GM12878 (cell line): Measurements from ENCODE around the gene SRCIN1. TPM values are rescaled to one million over a fixed set of nuclear protein-coding genes. Genes with fewer than 3 reads are reported as not detected.

Experiments used
- ATAC-seq: fragments of 200-7000 bp; cut with Tn5 transposase; 3 replicates; pipeline ENCODE4 v1.9.1; 2020; ENCODE audit warnings: mild to moderate bottlenecking, moderate library complexity
- Bru-seq: library from RNA; stranded (reverse); fragments of 400-500 nt; gene quantifications from one replicate; lab custom pipeline; 2021; lab: Mats Ljungman, UMichigan
- BruChase-seq, 2 experiments: library from RNA; stranded (reverse); fragments of 400-500 nt; gene quantifications; one replicate each; lab custom pipeline; 2021; lab: Mats Ljungman, UMichigan
- BruUV-seq: library from RNA; stranded (reverse); fragments of 400-500 nt; replicated peaks from 2 replicates; lab custom pipeline; 2021; lab: Mats Ljungman, UMichigan
- CTCF ChIA-PET: fragments of 300-600 bp; sonication (Branson Sonifier 250); formaldehyde crosslinking; extraction: SDS; loops from one replicate; lab custom pipeline; 2021; ENCODE audit warnings: inconsistent platforms; lab: Yijun Ruan, JAX
- POLR2A ChIA-PET: fragments of 350-600 bp; formaldehyde crosslinking; extraction: SDS; loops from one replicate; lab custom pipeline; 2021; ENCODE audit warnings: inconsistent platforms; lab: Charles Lee
- RAD21 ChIA-PET: fragments of 300-600 bp; sonication (Branson Sonifier 250); formaldehyde crosslinking; loops from one replicate; lab custom pipeline; 2023; ENCODE audit warnings: antibody characterized with exemption; ENCODE audit not compliant: unreplicated experiment; lab: Charles Lee
- SMC1A ChIA-PET: fragments of 300-600 bp; sonication (Branson Sonifier 250); formaldehyde crosslinking; loops from one replicate; lab custom pipeline; 2023; ENCODE audit not compliant: unreplicated experiment, uncharacterized antibody; lab: Charles Lee
- DNase-seq: peaks from one replicate; pipeline ENCODE4 v3.0.0-alpha.2; 2011; ENCODE audit warnings: low read depth, low spot score
- FAIRE-seq: peaks from 3 replicates; lab custom pipeline; 2011; peaks lifted over from hg19 to GRCh38; lab: Jason Lieb, UNC
- H2AFZ ChIP-seq: 2 replicates; pipeline ENCODE4 v1.6.0; 2011; ENCODE audit warnings: low read depth, low read length, control low read depth; ENCODE audit not compliant: control insufficient read depth
- H3K27ac ChIP-seq: 2 replicates; pipeline ENCODE4 v1.5.1; 2011; ENCODE audit warnings: control low read depth; ENCODE audit not compliant: control insufficient read depth, insufficient read depth
- H3K27me3 ChIP-seq, 2 experiments: replicated peaks in 1 of 2; 2 replicates each; pipeline versions ENCODE4 v1.6.0 to v1.6.1; 2011; ENCODE audit warnings: low read length in 1 of 2; ENCODE audit not compliant: control insufficient read depth in 2 of 2, insufficient read depth in 2 of 2
- H3K36me3 ChIP-seq, 2 experiments: 2 replicates each; pipeline ENCODE4 v1.5.1; 2011; ENCODE audit warnings: low read length in 1 of 2; ENCODE audit not compliant: control insufficient read depth in 2 of 2, insufficient read depth in 2 of 2
- H3K4me1 ChIP-seq: 2 replicates; pipeline ENCODE4 v1.6.1; 2011; ENCODE audit warnings: mild to moderate bottlenecking, low read length, moderate library complexity, mixed read lengths; ENCODE audit not compliant: control insufficient read depth, insufficient read depth
- H3K4me2 ChIP-seq: 2 replicates; pipeline ENCODE4 v1.6.0; 2011; ENCODE audit warnings: control low read depth; ENCODE audit not compliant: control insufficient read depth, insufficient read depth
- H3K4me3 ChIP-seq: fragments of 200-600 bp; sonication (generic); 2 replicates; pipeline ENCODE4 v1.5.1; 2016
- H3K79me2 ChIP-seq: 2 replicates; pipeline ENCODE4 v1.6.0; 2011; ENCODE audit warnings: low read length; ENCODE audit not compliant: control insufficient read depth, insufficient read depth
- H3K9ac ChIP-seq: 2 replicates; pipeline ENCODE4 v1.8.0; 2011; ENCODE audit warnings: low read length, control low read depth, mixed read lengths; ENCODE audit not compliant: control insufficient read depth, insufficient read depth
- H3K9me3 ChIP-seq: replicated peaks from 3 replicates; pipeline ENCODE4 v1.5.1; 2011; ENCODE audit warnings: mild to moderate bottlenecking, low read length; ENCODE audit not compliant: control insufficient read depth, insufficient read depth
- H4K20me1 ChIP-seq: 2 replicates; pipeline ENCODE4 v1.6.0; 2011; ENCODE audit not compliant: control insufficient read depth, insufficient read depth
- ATF3 ChIP-seq: IDR thresholded peaks from 2 replicates; pipeline ENCODE4 v1.6.1; 2011; ENCODE audit warnings: low read depth, mild to moderate bottlenecking, low read length, moderate library complexity, borderline replicate concordance; ENCODE audit errors: extremely low read depth
- EGR1 ChIP-seq, 2 experiments: IDR thresholded peaks; 1 replicate in 1 of 2; 2 replicates in 1 of 2; pipeline ENCODE4 v1.6.1; 2011 to 2012; ENCODE audit warnings: low read depth in 2 of 2, low read length in 2 of 2, borderline replicate concordance in 1 of 2, mild to moderate bottlenecking in 1 of 2, moderate library complexity in 1 of 2
- NKRF ChIP-seq: fragments of 450-650 bp; conservative IDR thresholded peaks from 2 replicates; pipeline ENCODE4 v1.6.1; 2017; ENCODE audit warnings: mild to moderate bottlenecking, moderate library complexity
- POLR2AphosphoS5 ChIP-seq: IDR thresholded peaks from 2 replicates; pipeline ENCODE4 v1.6.1; 2011; ENCODE audit warnings: mild to moderate bottlenecking, low read length, inconsistent platforms
- RAD21 ChIP-seq: IDR thresholded peaks from 2 replicates; pipeline ENCODE4 v1.6.1; 2011; ENCODE audit warnings: mild to moderate bottlenecking, low read depth, low read length, moderate library complexity; ENCODE audit not compliant: insufficient read depth
- RFX5 ChIP-seq: IDR thresholded peaks from 2 replicates; pipeline ENCODE4 v1.6.1; 2011; ENCODE audit warnings: low read depth, low read length, improper control_type of control experiment
- USF1 ChIP-seq: IDR thresholded peaks from 2 replicates; pipeline ENCODE4 v1.6.1; 2011; ENCODE audit warnings: borderline replicate concordance, low read depth, mild to moderate bottlenecking, moderate library complexity, mixed read lengths, low read length; ENCODE audit not compliant: insufficient read depth; ENCODE audit errors: extremely low read length
- ZZZ3 ChIP-seq: IDR thresholded peaks from 2 replicates; pipeline ENCODE4 v1.6.1; 2011; ENCODE audit warnings: low read depth; ENCODE audit not compliant: control insufficient read depth, insufficient read length
- WGBS: methylation state at CpG from one replicate; pipeline ENCODE4 v1.1.6; 2016; ENCODE audit warnings: low lambda C conversion rate; ENCODE audit not compliant: insufficient replicate concordance, insufficient coverage; ENCODE audit errors: missing lambda C conversion rate; 5-methylcytosine and 5-hydroxymethylcytosine counted together
- in situ Hi-C: fragments of 300-500 bp; cut with MboI; formaldehyde crosslinking; loops from 9 replicates; pipeline ENCODE4 v1.14.3; 2018; ENCODE audit warnings: mixed read lengths
- intact Hi-C: fragments of 100-400 bp; cut with micrococcal nuclease; formaldehyde crosslinking; loops from one replicate; pipeline ENCODE4 v1.14.2; 2022; ENCODE audit not compliant: unreplicated experiment
- long read RNA-seq, 2 experiments: library from polyadenylated mRNA; unstranded; transcript quantifications; one replicate each; pipeline ENCODE4 v2.0.0, GENCODE V29; 2019 to 2020
- polyA minus RNA-seq, 3 experiments: library from RNA; depleted of rRNA, polyadenylated mRNA; stranded (reverse); fragments of >200 nt; gene quantifications; 2 replicates each; pipeline ENCODE4 v1.2.3, GENCODE V29; 2011
- polyA plus RNA-seq, 11 experiments: library from polyadenylated mRNA; depleted of rRNA in 4 of 11; unstranded in 6 of 11; stranded (reverse) in 5 of 11; fragments of >200 nt; fragmentation: Nextera tagmentation in 4 of 11; fragmentation: Illumina TruSeq in 1 of 11; extraction: Ambion mirVana in 4 of 11; extraction: Trizol in 1 of 11; gene quantifications; 1 replicate in 1 of 11; 2 replicates in 10 of 11; pipeline versions ENCODE4 v1.2.1 to v1.2.3, GENCODE V29; 2011 to 2016; ENCODE audit warnings: inconsistent platforms in 2 of 11, missing spikeins in 2 of 11, low read depth in 1 of 11
- total RNA-seq, 4 experiments: library from RNA; depleted of rRNA in 3 of 4; stranded (reverse); fragments of >200 nt in 3 of 4; fragmentation: Illumina TruSeq in 1 of 4; extraction: Trizol in 1 of 4; gene quantifications; 2 replicates each; pipeline versions ENCODE4 v1.2.1 to v1.2.3, GENCODE V29; 2013 to 2021

The SRCIN1 gene
- total RNA-seq (2013; cell fraction: nucleolus; rRNA removed), result 2.3 and 3.6 TPM in 2 replicates
- total RNA-seq (2014; rRNA removed) (under 0.01 TPM in 1 of 2 replicates, not detected in the other), total RNA-seq (2014; rRNA removed; fragmentation: Illumina TruSeq; extraction: Trizol) (0.09 and 0.14 TPM in 2 replicates), total RNA-seq (2021) (0.74 and 0.85 TPM in 2 replicates), polyA plus RNA-seq (2011; rRNA removed) (0.17 and 0.53 TPM in 2 replicates), polyA plus RNA-seq (2014; fragmentation: Illumina TruSeq; extraction: Trizol) (0.25 TPM in 1 of 2 replicates, not detected in the other), polyA plus RNA-seq (2014; fragmentation: Nextera tagmentation; extraction: Ambion mirVana) (not detected), polyA plus RNA-seq (2014; rRNA removed) (0.20 and 0.74 TPM in 2 replicates), polyA plus RNA-seq (2016; fragmentation: Nextera tagmentation; extraction: Ambion mirVana) (under 1 TPM in 1 of 2 experiments, not detected in 1; 0.19 TPM), polyA minus RNA-seq (2011; rRNA and poly(A)+ RNA removed) (0.37 and 1.5 TPM in 2 replicates), Bru-seq, nascent RNA (percentile 33 among the genes with signal in this experiment), BruChase-seq, experiment 1, labeled RNA remaining after a 6-hour chase (percentile 29 among the genes with signal in this experiment), BruChase-seq, experiment 2, labeled RNA remaining after a 2-hour chase (percentile 24 among the genes with signal in this experiment)
- 0.09 TPM for polyA plus RNA-seq (2011; ENCODE audit: low read depth)
- polyA plus RNA-seq (2011; cell fraction: cytosol; rRNA removed), result 0.55 and 0.74 TPM in 2 replicates
- 5.0 and 6.2 TPM in 2 replicates for polyA plus RNA-seq (2011; cell fraction: nucleus; rRNA removed)
- polyA plus RNA-seq (2012), result 0.88 and 1.4 TPM in 2 replicates
- 1.2 and 1.5 TPM in 2 replicates for polyA minus RNA-seq (2011; cell fraction: cytosol; rRNA and poly(A)+ RNA removed)
- 0.96 and 1.2 TPM in 2 replicates for polyA minus RNA-seq (2011; cell fraction: nucleus; rRNA and poly(A)+ RNA removed)
- long read RNA-seq, experiment 1, result 0 reads
- long read RNA-seq, experiment 2, result 0 reads

GRCh38 chr17:38605841-38606645, at the start of gene SRCIN1:
Gene SRCIN1 (minus strand): TSS chr17:38605952. CDS start chr17:38605705, 247 bp downstream.
- Histone ChIP-seq H3K79me2 (no peaks in the 10 kb centered on the region), H3K9ac (peak within 1 kb of the TSS; percentile 43; the same call in 1 of the 2 replicates), H3K4me2 (peak within 1 kb of the TSS; percentile 64), H3K4me1 (peaks cover 11% of the 10 kb centered on the region), H3K27ac (no peak within 1 kb of the TSS), H3K36me3 (no peaks in the 10 kb centered on the region), H3K27me3 (peaks cover 0 to 14% of the 10 kb centered on the region in 2 experiments; a peak in 2 of 4 replicates), H3K4me3 (peak within 1 kb of the TSS; percentile 82), H3K9me3 (no peaks in the 10 kb centered on the region), H2AFZ (peak within 1 kb of the TSS; percentile 75), H4K20me1 (no peaks in the 10 kb centered on the region)
- BruUV-seq, result no TSS peak
- intact Hi-C loops, result loop anchor here (1.0 to 2.0 kb wide), 2 partner anchors 49 to 61 kb away; no protein-coding TSS in a partner anchor
- CTCF ChIA-PET, result interaction anchor here (0.7 to 5.5 kb wide), 13 partner anchors 8 to 63 kb away, joined by 3 to 33 read pairs (median 3); no protein-coding TSS in a partner anchor
- POLR2A ChIA-PET, result interaction anchor here (0.6 kb wide), 1 partner anchor 250 kb away, joined by 3 read pairs; no protein-coding TSS in a partner anchor
- SMC1A ChIA-PET, result interaction anchor here (1.0 to 1.4 kb wide), 2 partner anchors 57 to 61 kb away, joined by 3 to 5 read pairs; no protein-coding TSS in a partner anchor
- ATAC-seq (peak; percentile 58), DNase-seq (no peak), FAIRE-seq (no peak)
- in situ Hi-C loops, result no loop called here
- RAD21 ChIA-PET, result interaction anchor here (1.0 to 8.2 kb wide), 3 partner anchors 47 to 62 kb away, joined by 3 to 61 read pairs (median 16); no protein-coding TSS in a partner anchor
- 5% methylated on average over 33 of the region's 105 CpGs for WGBS
- peak; percentile 47 for TF ChIP-seq RAD21
- TF ChIP-seq ZZZ3, result no peak
- TF ChIP-seq ATF3, result peak; percentile 40; the same call in 1 of the 2 replicates
- TF ChIP-seq USF1, result no peak
- 0 out of 2 replicates have a peak, but pooled peaks have one; percentile 47 for TF ChIP-seq NKRF
- 0 out of 2 replicates have a peak, but pooled peaks have one; percentile 23 for TF ChIP-seq POLR2AphosphoS5
- peak in 1 of 2 experiments; percentile 98; a peak in 2 of 3 replicates for TF ChIP-seq EGR1 (IDR thresholded peaks at IDR 0.05; ENCODE audit: borderline replicate concordance in 1 of 2, low read depth in 2 of 2, low read length in 2 of 2)
- no peak for TF ChIP-seq RFX5
